ENCODE data around the gene ADRA2B. TPM values are rescaled to one million over a fixed set of nuclear protein-coding genes. Genes with fewer than 3 reads are reported as not detected.

ADRA2B gene
- total RNA-seq, 1 experiment from 2014 or later, result not detected

- intact Hi-C loops (cut with micrococcal nuclease; ENCODE audit: unreplicated experiment), result no loop called here
- no peaks in the 10 kb centered on the region for H3K36me3 ChIP-seq (ENCODE audit: insufficient read depth, low read length, poor library complexity, severe bottlenecking)
- H3K4me1 ChIP-seq (ENCODE audit: insufficient read depth, low read length, poor library complexity, severe bottlenecking), result no peaks in the 10 kb centered on the region
- H3K27ac ChIP-seq (ENCODE audit: low read depth, low read length, poor library complexity, severe bottlenecking), result no peak overlapping the region
- H3K4me3 ChIP-seq (ENCODE audit: low read depth, low read length, poor library complexity, severe bottlenecking), result no peak overlapping the region
- no peak for DNase-seq (ENCODE audit: low spot score)
- ChIA-PET POLR2A (ENCODE audit: low non-redundant PET) (no interaction called here), CTCF (no interaction called here)
- H3K27me3 ChIP-seq (replicated peaks; ENCODE audit: insufficient read depth, low read depth, low read length, poor library complexity), result no peaks in the 10 kb centered on the region
- TF ChIP-seq CTCF (conservative IDR thresholded peaks at IDR 0.05; ENCODE audit: low read depth, low read length), result no peak
- TF ChIP-seq EZH2 (IDR thresholded peaks at IDR 0.05; ENCODE audit: borderline replicate concordance, low read depth, low read length, poor library complexity, severe bottlenecking), result no peak
- BruUV-seq (replicated peaks), result no TSS peak
- no peaks in the 10 kb centered on the region for H3K9me3 ChIP-seq (ENCODE audit: low read depth, low read length, poor library complexity, severe bottlenecking)
Measured at GRCh38 chr2:96090196-96090926, 26.0 kb downstream of the ADRA2B start.

GRCh38 chr2:96089356-96090195, 26.8 kb downstream of the ADRA2B start:
- no TSS peak for BruUV-seq (replicated peaks)
- TF ChIP-seq EZH2 (IDR thresholded peaks at IDR 0.05; ENCODE audit: borderline replicate concordance, low read depth, low read length, poor library complexity, severe bottlenecking), result no peak
- no peak for TF ChIP-seq CTCF (conservative IDR thresholded peaks at IDR 0.05; ENCODE audit: low read depth, low read length)

GRCh38 chr2:96088340-96089335, 27.7 kb downstream of the ADRA2B start:
- Histone ChIP-seq H3K9me3 (ENCODE audit: low read depth, low read length, poor library complexity, severe bottlenecking) (no peaks in the 10 kb centered on the region), H3K27me3 (replicated peaks; ENCODE audit: insufficient read depth, low read depth, low read length, poor library complexity) (no peaks in the 10 kb centered on the region), H3K4me3 (ENCODE audit: low read depth, low read length, poor library complexity, severe bottlenecking) (no peak overlapping the region), H3K4me1 (ENCODE audit: insufficient read depth, low read length, poor library complexity, severe bottlenecking) (no peaks in the 10 kb centered on the region), H3K36me3 (ENCODE audit: insufficient read depth, low read length, poor library complexity, severe bottlenecking) (no peaks in the 10 kb centered on the region), H3K27ac (ENCODE audit: low read depth, low read length, poor library complexity, severe bottlenecking) (no peak overlapping the region)
- intact Hi-C loops (cut with micrococcal nuclease; ENCODE audit: unreplicated experiment), result no loop called here
- POLR2A ChIA-PET (ENCODE audit: low non-redundant PET), result no interaction called here
- BruUV-seq (replicated peaks), result no TSS peak
- TF ChIP-seq CTCF (conservative IDR thresholded peaks at IDR 0.05; ENCODE audit: low read depth, low read length), result no peak
- TF ChIP-seq EZH2 (IDR thresholded peaks at IDR 0.05; ENCODE audit: borderline replicate concordance, low read depth, low read length, poor library complexity, severe bottlenecking), result no peak
- no peak for DNase-seq (ENCODE audit: low spot score)
- CTCF ChIA-PET, result interaction anchor here (0.6 kb wide), 1 partner anchor 64 kb away, joined by 14 read pairs; no protein-coding TSS in a partner anchor

More at GRCh38 chr2:96089356-96090195, 26.8 kb downstream of the ADRA2B start:
- Histone ChIP-seq H3K4me3 (ENCODE audit: low read depth, low read length, poor library complexity, severe bottlenecking) (no peak overlapping the region), H3K27ac (ENCODE audit: low read depth, low read length, poor library complexity, severe bottlenecking) (no peak overlapping the region), H3K9me3 (ENCODE audit: low read depth, low read length, poor library complexity, severe bottlenecking) (no peaks in the 10 kb centered on the region), H3K4me1 (ENCODE audit: insufficient read depth, low read length, poor library complexity, severe bottlenecking) (no peaks in the 10 kb centered on the region), H3K36me3 (ENCODE audit: insufficient read depth, low read length, poor library complexity, severe bottlenecking) (no peaks in the 10 kb centered on the region), H3K27me3 (replicated peaks; ENCODE audit: insufficient read depth, low read depth, low read length, poor library complexity) (no peaks in the 10 kb centered on the region)
- POLR2A ChIA-PET (ENCODE audit: low non-redundant PET), result no interaction called here
- intact Hi-C loops (cut with micrococcal nuclease; ENCODE audit: unreplicated experiment), result no loop called here
- no peak for DNase-seq (ENCODE audit: low spot score)
- CTCF ChIA-PET, result no interaction called here
